H1 (cell line): ENCODE measurements around the gene TMEM163. TPM values are rescaled to one million over a fixed set of nuclear protein-coding genes. Genes with fewer than 3 reads are reported as not detected.

Experiments
- CTCF ChIA-PET: fragments of 300-600 bp; sonication (Branson Sonifier 250); formaldehyde crosslinking; loops from one replicate; lab custom pipeline; 2021; ENCODE audit not compliant: partially characterized antibody; lab: Charles Lee
- POLR2A ChIA-PET: fragments of 300-600 bp; sonication (Branson Sonifier 250); formaldehyde crosslinking; loops from one replicate; lab custom pipeline; 2021; ENCODE audit warnings: inconsistent platforms; ENCODE audit not compliant: partially characterized antibody; lab: Charles Lee
- DNase-seq, 2 experiments: peaks; one replicate each; pipeline versions ENCODE4 v3.0.0 to v3.0.0-alpha.2; 2010 to 2022; ENCODE audit warnings: low spot score in 2 of 2, low read depth in 1 of 2, mixed read lengths in 1 of 2
- FAIRE-seq: peaks from 2 replicates; lab custom pipeline; 2011; peaks lifted over from hg19 to GRCh38; lab: Jason Lieb, UNC
- H2AFZ ChIP-seq: 2 replicates; pipeline ENCODE4 v1.8.1; 2012; ENCODE audit warnings: low read length, inconsistent platforms
- H2AK5ac ChIP-seq: 2 replicates; pipeline ENCODE4 v1.6.1; 2013; ENCODE audit warnings: low read depth, low read length
- H2BK120ac ChIP-seq: replicated peaks from 2 replicates; pipeline ENCODE3; 2013; ENCODE audit warnings: low read depth, low read length, inconsistent platforms
- H2BK12ac ChIP-seq: 2 replicates; pipeline ENCODE4 v1.6.1; 2013; ENCODE audit warnings: low read depth, low read length
- H2BK15ac ChIP-seq: 2 replicates; pipeline ENCODE4 v1.6.1; 2013; ENCODE audit warnings: low read length
- H2BK20ac ChIP-seq: 2 replicates; pipeline ENCODE4 v1.6.1; 2013; ENCODE audit warnings: low read length
- H2BK5ac ChIP-seq: 2 replicates; pipeline ENCODE4 v1.6.1; 2013; ENCODE audit warnings: low read depth, low read length
- H3K14ac ChIP-seq: 2 replicates; pipeline ENCODE4 v1.6.1; 2013; ENCODE audit warnings: inconsistent platforms; ENCODE audit not compliant: insufficient read length
- H3K18ac ChIP-seq: 2 replicates; pipeline ENCODE4 v1.6.1; 2013; ENCODE audit warnings: low read length; ENCODE audit errors: extremely low read depth
- H3K23ac ChIP-seq: 2 replicates; pipeline ENCODE4 v1.6.1; 2013; ENCODE audit warnings: inconsistent platforms; ENCODE audit not compliant: insufficient read length
- H3K23me2 ChIP-seq: 2 replicates; pipeline ENCODE4 v1.6.1; 2013; ENCODE audit warnings: low read depth, low read length
- H3K27ac ChIP-seq: 2 replicates; pipeline ENCODE4 v1.6.1; 2011; ENCODE audit warnings: low read depth, low read length, inconsistent platforms
- H3K27me3 ChIP-seq, 4 experiments: replicated peaks in 1 of 4; 1 replicate in 1 of 4; 2 replicates in 3 of 4; pipeline versions ENCODE4 v1.6.1 to v1.8.1; 2011 to 2013; ENCODE audit warnings: low read length in 3 of 4, mild to moderate bottlenecking in 3 of 4, inconsistent platforms in 2 of 4, mixed read lengths in 2 of 4, moderate library complexity in 1 of 4; ENCODE audit not compliant: control insufficient read depth in 3 of 4, insufficient read depth in 3 of 4; ENCODE audit errors: extremely low read depth in 1 of 4
- H3K36me3 ChIP-seq, 4 experiments: 2 replicates each; pipeline versions ENCODE4 v1.6.1 to v1.8.1; 2011 to 2013; ENCODE audit warnings: mild to moderate bottlenecking in 4 of 4, low read length in 3 of 4, moderate library complexity in 2 of 4, control low read depth in 1 of 4, inconsistent platforms in 1 of 4; ENCODE audit not compliant: insufficient read depth in 4 of 4, control insufficient read depth in 2 of 4
- H3K4ac ChIP-seq: replicated peaks from 2 replicates; pipeline ENCODE3; 2013; ENCODE audit warnings: low read length, low read depth, mixed read lengths, inconsistent platforms; ENCODE audit not compliant: insufficient read length
- H3K4me1 ChIP-seq, 4 experiments: replicated peaks in 1 of 4; 1 replicate in 1 of 4; 2 replicates in 3 of 4; pipeline versions ENCODE4 v1.6.1 to v1.8.1; 2011 to 2013; ENCODE audit warnings: low read length in 3 of 4, inconsistent platforms in 2 of 4, mixed read lengths in 1 of 4; ENCODE audit not compliant: insufficient read depth in 4 of 4, control insufficient read depth in 3 of 4
- H3K4me2 ChIP-seq, 2 experiments: 2 replicates each; pipeline versions ENCODE4 v1.6.1 to v1.8.1; 2011 to 2013; ENCODE audit warnings: low read depth in 2 of 2, low read length in 2 of 2, control low read depth in 1 of 2, inconsistent platforms in 1 of 2, mild to moderate bottlenecking in 1 of 2; ENCODE audit not compliant: insufficient read depth in 1 of 2
- H3K4me3 ChIP-seq, 4 experiments: fragments of 200-600, 300-600 bp in 1 of 4; sonication (generic), shearing (Covaris generic), sonication (Bioruptor Twin) in 1 of 4; 2 replicates each; pipeline versions ENCODE4 v1.5.1 to v1.8.1; 2011 to 2016; ENCODE audit warnings: low read length in 4 of 4, low read depth in 3 of 4, control low read depth in 2 of 4, inconsistent platforms in 2 of 4, mild to moderate bottlenecking in 2 of 4, mixed read lengths in 1 of 4, moderate library complexity in 1 of 4; ENCODE audit not compliant: insufficient read depth in 2 of 4; ENCODE audit errors: extremely low read depth in 1 of 4
- H3K56ac ChIP-seq: replicated peaks from 2 replicates; pipeline ENCODE3; 2013; ENCODE audit warnings: low read depth, mild to moderate bottlenecking, mixed read lengths, low read length, inconsistent platforms; ENCODE audit not compliant: insufficient read length
- H3K79me1 ChIP-seq: 2 replicates; pipeline ENCODE4 v1.6.1; 2013; ENCODE audit warnings: low read depth, low read length, control low read depth
- H3K79me2 ChIP-seq, 2 experiments: 2 replicates each; pipeline versions ENCODE4 v1.6.1 to v1.8.1; 2012 to 2013; ENCODE audit warnings: low read length in 2 of 2, mild to moderate bottlenecking in 2 of 2, inconsistent platforms in 1 of 2; ENCODE audit not compliant: insufficient read depth in 2 of 2, control insufficient read depth in 1 of 2
- H3K9ac ChIP-seq, 4 experiments: replicated peaks in 1 of 4; 1 replicate in 1 of 4; 2 replicates in 3 of 4; pipeline versions ENCODE4 v1.6.1 to v1.8.1; 2011 to 2013; ENCODE audit warnings: low read depth in 3 of 4, low read length in 3 of 4, control low read depth in 2 of 4, mild to moderate bottlenecking in 2 of 4, moderate library complexity in 2 of 4, inconsistent platforms in 1 of 4; ENCODE audit errors: extremely low read depth in 1 of 4
- H3K9me3 ChIP-seq, 2 experiments: 2 replicates each; pipeline versions ENCODE4 v1.6.1 to v1.8.1; 2012 to 2013; ENCODE audit warnings: mild to moderate bottlenecking in 2 of 2, moderate library complexity in 2 of 2, control low read depth in 1 of 2, inconsistent platforms in 1 of 2, low read depth in 1 of 2, low read length in 1 of 2, mixed read lengths in 1 of 2; ENCODE audit not compliant: insufficient read depth in 2 of 2
- H4K20me1 ChIP-seq, 2 experiments: replicated peaks in 1 of 2; 2 replicates each; pipeline versions ENCODE3 to v1.8.1; 2011 to 2013; ENCODE audit warnings: inconsistent platforms in 2 of 2, low read length in 2 of 2, mild to moderate bottlenecking in 1 of 2; ENCODE audit not compliant: insufficient read depth in 2 of 2, control insufficient read depth in 1 of 2
- H4K5ac ChIP-seq: 2 replicates; pipeline ENCODE4 v1.6.1; 2013; ENCODE audit warnings: low read length, low read depth, mixed read lengths, inconsistent platforms; ENCODE audit not compliant: insufficient read length
- H4K8ac ChIP-seq: 2 replicates; pipeline ENCODE4 v1.8.0; 2013; ENCODE audit warnings: mild to moderate bottlenecking, moderate library complexity, low read length, inconsistent platforms; ENCODE audit not compliant: insufficient read depth; ENCODE audit errors: extremely low read depth
- H4K91ac ChIP-seq: replicated peaks from 2 replicates; pipeline ENCODE3; 2013; ENCODE audit warnings: low read length, mixed read lengths, inconsistent platforms; ENCODE audit not compliant: insufficient read length
- ASH2L ChIP-seq: fragments of 200-600, 300-600 bp; sonication (generic); IDR thresholded peaks from one replicate; pipeline ENCODE4 v1.7.1; 2017; ENCODE audit warnings: low read length
- CEBPB ChIP-seq: IDR thresholded peaks from 2 replicates; pipeline ENCODE4 v1.6.1; 2012; ENCODE audit warnings: low read depth, low read length
- CTBP2 ChIP-seq: IDR thresholded peaks from 2 replicates; pipeline ENCODE4 v1.7.0; 2011; ENCODE audit warnings: borderline replicate concordance, mild to moderate bottlenecking, moderate library complexity, mixed read lengths, low read length; ENCODE audit not compliant: insufficient read depth, insufficient read length
- KDM5A ChIP-seq: fragments of 200-600 bp; IDR thresholded peaks from 2 replicates; pipeline ENCODE4 v1.7.1; 2012; ENCODE audit warnings: mild to moderate bottlenecking, low read length, inconsistent platforms, mixed read lengths
- RFX5 ChIP-seq: IDR thresholded peaks from 2 replicates; pipeline ENCODE4 v1.6.1; 2011; ENCODE audit warnings: low read depth, low read length, improper control_type of control experiment, borderline replicate concordance
- SIX5 ChIP-seq: IDR thresholded peaks from 2 replicates; pipeline ENCODE4 v1.6.1; 2011; ENCODE audit warnings: mild to moderate bottlenecking, low read depth, low read length
- SP2 ChIP-seq: IDR thresholded peaks from 2 replicates; pipeline ENCODE4 v1.6.1; 2012; ENCODE audit warnings: mild to moderate bottlenecking, low read length, inconsistent platforms
- WGBS, 2 experiments: shearing (Covaris generic) in 1 of 2; methylation state at CpG; one replicate each; pipeline versions ENCODE4 v1.1.6 to v1.1.7; 2013 to 2015; ENCODE audit warnings: low lambda C conversion rate in 2 of 2, mixed read lengths in 2 of 2, inconsistent platforms in 1 of 2, low coverage in 1 of 2, missing lambda C conversion rate in 1 of 2; ENCODE audit not compliant: insufficient replicate concordance in 2 of 2, insufficient coverage in 1 of 2, insufficient read length in 1 of 2; ENCODE audit errors: extremely low coverage in 1 of 2, missing lambda C conversion rate in 1 of 2; 5-methylcytosine and 5-hydroxymethylcytosine counted together
- polyA plus RNA-seq, 7 experiments: library from polyadenylated mRNA; depleted of rRNA in 3 of 7; stranded (reverse) in 5 of 7; unstranded in 2 of 7; fragments of >200 nt in 5 of 7; fragments of 200-250 nt in 2 of 7; gene quantifications; 1 replicate in 5 of 7; 2 replicates in 1 of 7; 4 replicates in 1 of 7; pipeline versions ENCODE4 v1.2.1 to v1.2.3, GENCODE V29; 2011 to 2013; ENCODE audit warnings: missing spikeins in 2 of 7, mixed read lengths in 2 of 7
- total RNA-seq: library from RNA; stranded (reverse); fragmentation: NEBNext Ultra II Directional; extraction: Animal tissue kit (Norgen Biotek cat#: 25700); gene quantifications from 2 replicates; pipeline ENCODE4 v1.2.1, GENCODE V29; 2021
- TF ChIP-seq, protein P1 (sequence below), 3 experiments: IDR thresholded peaks; 1 replicate in 2 of 3; 2 replicates in 1 of 3; pipeline versions ENCODE4 v1.5.1 to v1.6.1; 2011; ENCODE audit warnings: low read length in 3 of 3, mild to moderate bottlenecking in 3 of 3, inconsistent platforms in 2 of 3, low read depth in 1 of 3, moderate library complexity in 1 of 3; ENCODE audit not compliant: insufficient read depth in 1 of 3; ENCODE audit errors: control extremely low read depth in 1 of 3
- TF ChIP-seq, protein P2 (sequence below): IDR thresholded peaks from 2 replicates; pipeline ENCODE4 v1.6.1; 2011; ENCODE audit warnings: low read length, improper control_type of control experiment
- TF ChIP-seq, protein P3 (sequence below): IDR thresholded peaks from 2 replicates; pipeline ENCODE4 v1.6.1; 2012; ENCODE audit warnings: inconsistent platforms

Gene TMEM163
- total and polyA plus RNA-seq, 2 of the 8 experiments (the other 6 are each of a cell fraction or from before 2014, with no cell fraction given), result 2.8 to 3.2 TPM

DNA sequence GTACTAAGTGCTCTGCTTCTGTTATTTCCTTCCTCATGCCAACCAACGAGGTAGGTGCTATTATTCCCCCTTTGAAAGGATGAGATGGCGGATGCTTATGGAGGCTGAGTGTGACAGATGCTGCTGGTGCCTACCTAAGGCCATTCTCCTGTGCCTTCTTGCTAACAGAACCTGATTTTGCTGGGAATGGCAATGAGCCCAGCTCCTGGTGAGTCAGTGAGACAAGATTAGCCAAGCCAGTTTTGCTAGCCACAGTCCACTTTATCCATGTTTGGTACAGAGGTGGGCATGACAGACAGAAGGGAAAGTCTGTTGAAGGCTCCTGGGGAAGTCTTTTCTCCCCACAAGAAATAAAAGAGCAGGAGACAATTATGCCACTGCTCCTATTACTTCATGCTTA lies 43.7 kb upstream of the TMEM163 start:
- no peak for FAIRE-seq
- TF ChIP-seq SIX5, result no peak
- TF ChIP-seq, protein P1, sequence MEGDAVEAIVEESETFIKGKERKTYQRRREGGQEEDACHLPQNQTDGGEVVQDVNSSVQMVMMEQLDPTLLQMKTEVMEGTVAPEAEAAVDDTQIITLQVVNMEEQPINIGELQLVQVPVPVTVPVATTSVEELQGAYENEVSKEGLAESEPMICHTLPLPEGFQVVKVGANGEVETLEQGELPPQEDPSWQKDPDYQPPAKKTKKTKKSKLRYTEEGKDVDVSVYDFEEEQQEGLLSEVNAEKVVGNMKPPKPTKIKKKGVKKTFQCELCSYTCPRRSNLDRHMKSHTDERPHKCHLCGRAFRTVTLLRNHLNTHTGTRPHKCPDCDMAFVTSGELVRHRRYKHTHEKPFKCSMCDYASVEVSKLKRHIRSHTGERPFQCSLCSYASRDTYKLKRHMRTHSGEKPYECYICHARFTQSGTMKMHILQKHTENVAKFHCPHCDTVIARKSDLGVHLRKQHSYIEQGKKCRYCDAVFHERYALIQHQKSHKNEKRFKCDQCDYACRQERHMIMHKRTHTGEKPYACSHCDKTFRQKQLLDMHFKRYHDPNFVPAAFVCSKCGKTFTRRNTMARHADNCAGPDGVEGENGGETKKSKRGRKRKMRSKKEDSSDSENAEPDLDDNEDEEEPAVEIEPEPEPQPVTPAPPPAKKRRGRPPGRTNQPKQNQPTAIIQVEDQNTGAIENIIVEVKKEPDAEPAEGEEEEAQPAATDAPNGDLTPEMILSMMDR (IDR thresholded peaks at IDR 0.05; ENCODE audit: control extremely low read depth in 1 of 3, insufficient read depth in 1 of 3, low read depth in 1 of 3, low read length in 3 of 3), result no peak
- no peak for TF ChIP-seq SP2
- no peak for TF ChIP-seq CEBPB
- no peak for TF ChIP-seq ASH2L
- TF ChIP-seq, protein P2, sequence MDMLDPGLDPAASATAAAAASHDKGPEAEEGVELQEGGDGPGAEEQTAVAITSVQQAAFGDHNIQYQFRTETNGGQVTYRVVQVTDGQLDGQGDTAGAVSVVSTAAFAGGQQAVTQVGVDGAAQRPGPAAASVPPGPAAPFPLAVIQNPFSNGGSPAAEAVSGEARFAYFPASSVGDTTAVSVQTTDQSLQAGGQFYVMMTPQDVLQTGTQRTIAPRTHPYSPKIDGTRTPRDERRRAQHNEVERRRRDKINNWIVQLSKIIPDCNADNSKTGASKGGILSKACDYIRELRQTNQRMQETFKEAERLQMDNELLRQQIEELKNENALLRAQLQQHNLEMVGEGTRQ, result no peak
- no peak for TF ChIP-seq CTBP2
- TF ChIP-seq KDM5A, result no peak
- TF ChIP-seq, protein P3, sequence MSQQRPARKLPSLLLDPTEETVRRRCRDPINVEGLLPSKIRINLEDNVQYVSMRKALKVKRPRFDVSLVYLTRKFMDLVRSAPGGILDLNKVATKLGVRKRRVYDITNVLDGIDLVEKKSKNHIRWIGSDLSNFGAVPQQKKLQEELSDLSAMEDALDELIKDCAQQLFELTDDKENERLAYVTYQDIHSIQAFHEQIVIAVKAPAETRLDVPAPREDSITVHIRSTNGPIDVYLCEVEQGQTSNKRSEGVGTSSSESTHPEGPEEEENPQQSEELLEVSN, result no peak
- no peak for TF ChIP-seq RFX5

More for the DNA sequence above, 43.7 kb upstream of the TMEM163 start:
- Histone ChIP-seq H2BK15ac (no peak overlapping the region), H4K20me1 (no peaks in the 10 kb centered on the region), H3K27me3 (no peaks in the 10 kb centered on the region; a peak in 1 of 7 replicates), H3K9ac (no peak overlapping the region), H3K36me3 (no peaks in the 10 kb centered on the region), H3K18ac (no peak overlapping the region), H3K56ac (no peak overlapping the region), H3K4me1 (no peaks in the 10 kb centered on the region), H3K9me3 (no peaks in the 10 kb centered on the region), H3K23ac (no peak overlapping the region), H3K79me1 (no peaks in the 10 kb centered on the region), H4K8ac (no peak overlapping the region), H3K4me3 (no peak overlapping the region), H4K5ac (no peak overlapping the region), H2AFZ (no peak overlapping the region), H3K23me2 (no peaks in the 10 kb centered on the region), H3K27ac (no peak overlapping the region), H2BK20ac (no peak overlapping the region), H3K4me2 (no peak overlapping the region), H2AK5ac (no peak overlapping the region), H4K91ac (no peak overlapping the region), H2BK12ac (no peak overlapping the region), H3K4ac (no peak overlapping the region), H2BK120ac (no peak overlapping the region), H3K14ac (no peak overlapping the region), H3K79me2 (no peaks in the 10 kb centered on the region), H2BK5ac (no peak overlapping the region)
- DNase-seq, result no peak
- POLR2A ChIA-PET, result no interaction called here
- WGBS, 2 experiments, result 92% methylated on average over 2 of the region's 2 CpGs; no CpG with 5 or more reads in 1 of the 2 experiments
- CTCF ChIA-PET, result interaction anchor here (0.9 to 1.2 kb wide), 2 partner anchors 10 to 311 kb away, joined by 4 read pairs; no protein-coding TSS in a partner anchor
